Endothelial cell of umbilical vein (primary cell): ENCODE measurements around the gene LRRC8C. TPM values are rescaled to one million over a fixed set of nuclear protein-coding genes. Genes with fewer than 3 reads are reported as not detected.

Experiments
- BruUV-seq: library from RNA; stranded (reverse); fragments of 400-500 nt; replicated peaks from 2 replicates; lab custom pipeline; 2021; lab: Mats Ljungman, UMichigan
- CTCF ChIA-PET: fragments of 300-600, 350-600 bp; sonication (Branson Sonifier 250); formaldehyde crosslinking; loops from one replicate; lab custom pipeline; 2021; ENCODE audit warnings: antibody characterized with exemption, inconsistent platforms; lab: Charles Lee
- POLR2A ChIA-PET: fragments of 300-600, 350-600 bp; sonication (Branson Sonifier 250); formaldehyde crosslinking; loops from one replicate; lab custom pipeline; 2021; ENCODE audit warnings: antibody characterized with exemption, inconsistent platforms; lab: Charles Lee
- DNase-seq: peaks from one replicate; pipeline ENCODE4 v3.0.0-alpha.2; 2011; ENCODE audit warnings: low read depth, low spot score
- FAIRE-seq: peaks from 2 replicates; lab custom pipeline; 2011; peaks lifted over from hg19 to GRCh38; lab: Jason Lieb, UNC
- H2AFZ ChIP-seq: 2 replicates; pipeline ENCODE4 v1.6.0; 2012; ENCODE audit warnings: low read depth, low read length, control low read depth, inconsistent platforms
- H3K27ac ChIP-seq: 2 replicates; pipeline ENCODE4 v1.5.1; 2011; ENCODE audit warnings: low read depth, mild to moderate bottlenecking, control low read depth, low read length, moderate library complexity; ENCODE audit not compliant: insufficient read depth
- H3K27me3 ChIP-seq, 2 experiments: 2 replicates each; pipeline versions ENCODE4 v1.6.0 to v1.6.1; 2011; ENCODE audit warnings: low read length in 2 of 2, mixed read lengths in 1 of 2; ENCODE audit not compliant: control insufficient read depth in 2 of 2, insufficient read depth in 2 of 2
- H3K36me3 ChIP-seq, 2 experiments: 2 replicates in 1 of 2; 3 replicates in 1 of 2; pipeline ENCODE4 v1.5.1; 2011; ENCODE audit warnings: low read length in 2 of 2, mild to moderate bottlenecking in 1 of 2, moderate library complexity in 1 of 2; ENCODE audit not compliant: control insufficient read depth in 2 of 2, insufficient read depth in 2 of 2; ENCODE audit errors: extremely low read depth in 1 of 2
- H3K4me1 ChIP-seq: 3 replicates; pipeline ENCODE4 v1.5.1; 2011; ENCODE audit warnings: mild to moderate bottlenecking, low read length; ENCODE audit not compliant: control insufficient read depth, insufficient read depth; ENCODE audit errors: extremely low read depth
- H3K4me2 ChIP-seq: 2 replicates; pipeline ENCODE4 v1.6.1; 2011; ENCODE audit warnings: low read length, control low read depth, mixed read lengths; ENCODE audit not compliant: insufficient read depth
- H3K4me3 ChIP-seq, 3 experiments: fragments of 200-600 bp in 1 of 3; sonication (generic), shearing (Covaris generic) in 1 of 3; replicated peaks in 1 of 3; 2 replicates each; pipeline ENCODE4 v1.5.1; 2011 to 2016; ENCODE audit warnings: control low read depth in 3 of 3, low read length in 3 of 3, mild to moderate bottlenecking in 2 of 3, inconsistent platforms in 1 of 3, low read depth in 1 of 3, moderate library complexity in 1 of 3; ENCODE audit not compliant: insufficient read depth in 1 of 3
- H3K79me2 ChIP-seq: 2 replicates; pipeline ENCODE4 v1.6.0; 2012; ENCODE audit warnings: low read length, inconsistent platforms; ENCODE audit not compliant: control insufficient read depth, insufficient read depth
- H3K9ac ChIP-seq: replicated peaks from 2 replicates; pipeline ENCODE3; 2011; ENCODE audit warnings: low read length, control low read depth; ENCODE audit not compliant: insufficient read depth; ENCODE audit errors: extremely low read depth
- H3K9me1 ChIP-seq: replicated peaks from 3 replicates; pipeline ENCODE4 v1.6.0; 2011; ENCODE audit warnings: mild to moderate bottlenecking, low read length; ENCODE audit not compliant: control insufficient read depth, insufficient read depth; ENCODE audit errors: extremely low read depth
- H3K9me3 ChIP-seq: replicated peaks from 2 replicates; pipeline ENCODE4 v1.5.1; 2012; ENCODE audit warnings: low read length, inconsistent platforms; ENCODE audit not compliant: control insufficient read depth, insufficient read depth
- H4K20me1 ChIP-seq: replicated peaks from 2 replicates; pipeline ENCODE3; 2011; ENCODE audit warnings: mild to moderate bottlenecking, low read length; ENCODE audit not compliant: control insufficient read depth, insufficient read depth; ENCODE audit errors: extremely low read depth
- EZH2 ChIP-seq: IDR thresholded peaks from 2 replicates; pipeline ENCODE4 v1.6.1; 2012; ENCODE audit warnings: borderline replicate concordance, low read depth, mild to moderate bottlenecking, moderate library complexity, low read length, inconsistent platforms; ENCODE audit not compliant: severe bottlenecking
- FOS ChIP-seq: IDR thresholded peaks from 2 replicates; pipeline ENCODE4 v1.6.1; 2011; ENCODE audit warnings: mild to moderate bottlenecking, low read length, moderate library complexity, borderline replicate concordance; ENCODE audit not compliant: insufficient read depth
- GATA2 ChIP-seq: IDR thresholded peaks from 2 replicates; pipeline ENCODE4 v1.7.0; 2011; ENCODE audit warnings: low read depth, mild to moderate bottlenecking, moderate library complexity, mixed read lengths, low read length; ENCODE audit not compliant: insufficient read length, insufficient read depth
- JUN ChIP-seq: IDR thresholded peaks from 2 replicates; pipeline ENCODE4 v1.6.1; 2011; ENCODE audit warnings: borderline replicate concordance, low read depth; ENCODE audit not compliant: insufficient read length, insufficient read depth
- MYC ChIP-seq: IDR thresholded peaks from one replicate; pipeline ENCODE4 v1.6.1; 2011; ENCODE audit warnings: mild to moderate bottlenecking, low read depth, low read length
- POLR2A ChIP-seq: IDR thresholded peaks from 2 replicates; pipeline ENCODE4 v1.6.1; 2012; ENCODE audit warnings: low read depth, mild to moderate bottlenecking, control low read depth, low read length
- POLR2AphosphoS5 ChIP-seq: IDR thresholded peaks from 2 replicates; pipeline ENCODE4 v1.6.1; 2012; ENCODE audit warnings: low read depth, mild to moderate bottlenecking, control low read depth, low read length, moderate library complexity; ENCODE audit not compliant: insufficient read depth
- dilution Hi-C: fragments of 300-500 bp; cut with MboI; formaldehyde crosslinking; loops from one replicate; pipeline ENCODE4 v1.15.0; 2019; ENCODE audit warnings: low sequenced_read_pairs; ENCODE audit not compliant: extremely low pct_ligation_motif_present
- intact Hi-C: fragments of 100-400 bp; cut with micrococcal nuclease; formaldehyde crosslinking; loops from one replicate; pipeline ENCODE4 v1.10.0; 2022
- polyA plus RNA-seq, 4 experiments: library from polyadenylated mRNA; depleted of rRNA in 3 of 4; stranded (reverse) in 3 of 4; unstranded in 1 of 4; fragments of >200 nt; gene quantifications; 2 replicates each; pipeline versions ENCODE4 v1.2.1 to v1.2.3, GENCODE V29; 2011 to 2012; ENCODE audit warnings: missing spikeins in 1 of 4
- total RNA-seq: library from RNA; stranded (reverse); gene quantifications from 2 replicates; pipeline ENCODE4 v1.2.3, GENCODE V29; 2021
- TF ChIP-seq, protein P1 (sequence below), 2 donors: IDR thresholded peaks; 1 replicate in 1 of 2; 2 replicates in 1 of 2; pipeline ENCODE4 v1.5.1; 2011; ENCODE audit warnings: low read length in 2 of 2, mild to moderate bottlenecking in 2 of 2, moderate library complexity in 2 of 2, control low read depth in 1 of 2, inconsistent platforms in 1 of 2, low read depth in 1 of 2; ENCODE audit not compliant: insufficient read depth in 1 of 2; ENCODE audit errors: extremely low read depth in 1 of 2
- TF ChIP-seq, protein P2 (sequence below): IDR thresholded peaks from 2 replicates; pipeline ENCODE4 v1.6.1; 2011; ENCODE audit not compliant: insufficient read depth, insufficient read length

Gene LRRC8C
- total and polyA plus RNA-seq, 2 donors (not counting 3 experiments of a cell fraction or from before 2014, with no cell fraction given): 33.6 to 51.5 TPM

DNA sequence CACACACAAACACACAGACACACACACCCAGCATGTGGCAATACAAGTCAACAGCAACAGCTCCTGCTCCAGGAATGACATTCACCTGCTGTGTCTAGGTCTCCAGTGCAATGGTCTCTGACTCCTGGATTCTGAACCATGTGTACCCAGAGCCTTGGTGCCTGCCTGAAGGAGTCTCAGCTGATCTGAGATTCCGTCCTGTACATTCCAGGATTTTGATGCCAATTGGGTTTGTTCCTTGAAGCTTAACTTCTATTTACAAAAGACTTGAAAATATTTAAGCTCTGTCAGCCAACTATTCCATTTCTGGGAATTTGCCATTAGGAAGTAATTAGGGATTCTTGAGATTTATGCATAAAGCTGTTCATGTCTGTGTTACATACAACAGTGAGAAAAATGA is 102.6 kb downstream of the LRRC8C start:
- Histone ChIP-seq H4K20me1 (no peaks in the 10 kb centered on the region), H3K4me3 (no peak overlapping the region), H3K9me1 (no peaks in the 10 kb centered on the region), H3K27ac (no peak overlapping the region), H3K79me2 (no peaks in the 10 kb centered on the region), H3K27me3 (no peaks in the 10 kb centered on the region), H3K4me2 (no peak overlapping the region), H3K36me3 (no peaks in the 10 kb centered on the region), H2AFZ (no peak overlapping the region), H3K4me1 (no peaks in the 10 kb centered on the region), H3K9ac (no peak overlapping the region), H3K9me3 (no peaks in the 10 kb centered on the region)
- ChIA-PET POLR2A (no interaction called here), CTCF (interaction anchor here (1.7 to 1.9 kb wide), 2 partner anchors 15 to 27 kb away, joined by 6 to 7 read pairs; no protein-coding TSS in a partner anchor)
- intact Hi-C loops: no loop called here
- no peak for TF ChIP-seq GATA2
- TF ChIP-seq, protein P1, sequence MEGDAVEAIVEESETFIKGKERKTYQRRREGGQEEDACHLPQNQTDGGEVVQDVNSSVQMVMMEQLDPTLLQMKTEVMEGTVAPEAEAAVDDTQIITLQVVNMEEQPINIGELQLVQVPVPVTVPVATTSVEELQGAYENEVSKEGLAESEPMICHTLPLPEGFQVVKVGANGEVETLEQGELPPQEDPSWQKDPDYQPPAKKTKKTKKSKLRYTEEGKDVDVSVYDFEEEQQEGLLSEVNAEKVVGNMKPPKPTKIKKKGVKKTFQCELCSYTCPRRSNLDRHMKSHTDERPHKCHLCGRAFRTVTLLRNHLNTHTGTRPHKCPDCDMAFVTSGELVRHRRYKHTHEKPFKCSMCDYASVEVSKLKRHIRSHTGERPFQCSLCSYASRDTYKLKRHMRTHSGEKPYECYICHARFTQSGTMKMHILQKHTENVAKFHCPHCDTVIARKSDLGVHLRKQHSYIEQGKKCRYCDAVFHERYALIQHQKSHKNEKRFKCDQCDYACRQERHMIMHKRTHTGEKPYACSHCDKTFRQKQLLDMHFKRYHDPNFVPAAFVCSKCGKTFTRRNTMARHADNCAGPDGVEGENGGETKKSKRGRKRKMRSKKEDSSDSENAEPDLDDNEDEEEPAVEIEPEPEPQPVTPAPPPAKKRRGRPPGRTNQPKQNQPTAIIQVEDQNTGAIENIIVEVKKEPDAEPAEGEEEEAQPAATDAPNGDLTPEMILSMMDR (IDR thresholded peaks at IDR 0.05; ENCODE audit: extremely low read depth in 1 of 2, insufficient read depth in 1 of 2, low read depth in 1 of 2, low read length in 2 of 2): no peak
- no peak for TF ChIP-seq POLR2A
- TF ChIP-seq JUN: no peak
- TF ChIP-seq MYC: no peak
- TF ChIP-seq, protein P2, sequence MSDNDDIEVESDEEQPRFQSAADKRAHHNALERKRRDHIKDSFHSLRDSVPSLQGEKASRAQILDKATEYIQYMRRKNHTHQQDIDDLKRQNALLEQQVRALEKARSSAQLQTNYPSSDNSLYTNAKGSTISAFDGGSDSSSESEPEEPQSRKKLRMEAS: no peak
- no peak for TF ChIP-seq FOS
- TF ChIP-seq POLR2AphosphoS5: no peak
- no peak for TF ChIP-seq EZH2
- BruUV-seq: no TSS peak
- no peak for FAIRE-seq
- no peak for DNase-seq
- dilution Hi-C loops: no loop called here
